ENCODE results near the gene PRM3. TPM values are rescaled to one million over a fixed set of nuclear protein-coding genes. Genes with fewer than 3 reads are reported as not detected.
A peak's percentile ranks its signal among the peaks of the same experiment; 100 is the strongest.

Gene PRM3
- total RNA-seq, 1 experiment from 2014 or later = not detected

DNA sequence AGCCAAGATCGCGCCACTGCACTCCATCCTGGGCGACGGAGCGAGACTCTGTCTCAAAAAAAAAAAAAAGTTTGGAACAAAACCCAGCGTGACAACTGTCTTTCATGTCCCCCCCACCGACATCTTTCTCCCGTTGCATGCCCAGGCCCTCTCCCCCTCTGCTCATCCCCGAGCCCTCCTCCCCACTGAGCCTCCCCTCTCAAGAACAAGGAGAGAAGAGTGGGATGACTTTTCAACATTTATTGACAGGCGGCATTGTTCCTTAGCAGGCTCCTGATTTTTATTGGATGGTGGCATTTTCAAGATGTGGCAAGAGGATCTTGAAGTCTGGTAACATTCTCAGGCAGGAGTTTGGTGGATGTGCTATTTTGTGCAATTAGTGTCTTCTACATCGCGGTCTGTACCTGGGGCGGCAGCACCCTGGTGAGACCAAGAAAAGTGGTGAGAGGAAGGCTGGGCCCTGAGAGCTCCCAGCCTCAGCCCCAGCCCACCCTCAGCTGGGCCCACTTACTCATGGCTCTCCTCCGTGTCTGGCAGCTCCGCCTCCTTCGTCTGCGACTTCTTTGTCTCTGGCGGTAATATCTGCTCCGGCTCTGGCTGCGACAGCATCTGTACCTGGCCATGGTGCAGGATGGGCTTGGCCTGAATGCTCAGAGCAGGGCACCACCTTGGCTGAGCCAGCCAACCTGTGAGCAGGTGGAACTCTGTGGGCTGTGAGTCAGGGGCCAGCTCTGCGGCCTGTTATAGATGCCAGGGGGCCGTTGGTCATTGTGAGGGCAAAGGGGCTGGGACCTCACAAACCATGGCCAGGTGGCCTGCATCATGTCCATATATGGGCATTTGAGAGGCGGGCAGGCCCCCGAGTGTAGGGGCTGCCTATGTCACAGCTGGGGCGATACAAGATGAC is 7.4 kb upstream of the PRM3 start, which contains the start of gene PRM1:
TSS of gene PRM1 (minus strand) at position 715 of the 907 bp plus-strand sequence. CDS start at position 623, 92 bp downstream.
- peak within 1 kb of the TSS; percentile 7 for H3K18ac ChIP-seq (ENCODE audit: insufficient read length, low read depth, low read length)

More for the DNA sequence above, 7.4 kb upstream of the PRM3 start, which contains the start of gene PRM1:
- no peaks in the 10 kb centered on the region; the same call in 1 of the 2 replicates for H3K27me3 Mint-ChIP-seq (ENCODE audit: low read depth)
- Histone ChIP-seq H4K20me1 (ENCODE audit: control insufficient read depth, insufficient read depth, insufficient read length) (no peaks in the 10 kb centered on the region), H3K9ac (ENCODE audit: extremely low read depth, insufficient read length, low read length) (no peak within 1 kb of the TSS), H3K56ac (ENCODE audit: insufficient read length, low read depth, low read length) (no peak within 1 kb of the TSS), H3K9me3 (ENCODE audit: control insufficient read depth, low read depth, low read length) (no peaks in the 10 kb centered on the region), H4K91ac (ENCODE audit: insufficient read length, low read depth, low read length) (no peak within 1 kb of the TSS), H3K14ac (ENCODE audit: insufficient read depth, low read length) (peak within 1 kb of the TSS; percentile 89), H2BK20ac (ENCODE audit: low read depth, low read length, poor library complexity, severe bottlenecking) (no peak within 1 kb of the TSS), H3K23ac (ENCODE audit: insufficient read length, low read depth, low read length) (no peak within 1 kb of the TSS), H3K79me2 (ENCODE audit: insufficient read depth, low read length) (no peaks in the 10 kb centered on the region), H2BK12ac (ENCODE audit: insufficient read length, low read depth, low read length) (peak within 1 kb of the TSS; percentile 19), H3K4me1 (ENCODE audit: insufficient read depth, low read length) (no peaks in the 10 kb centered on the region; the same call in 1 of the 2 replicates), H3K27me3 (ENCODE audit: insufficient read depth, low read length) (no peaks in the 10 kb centered on the region), H3T11ph (ENCODE audit: low read length) (no peak within 1 kb of the TSS), H2AK5ac (ENCODE audit: insufficient read length, low read length) (no peak within 1 kb of the TSS), H4K8ac (replicated peaks; ENCODE audit: insufficient read length, low read depth, low read length) (no peak within 1 kb of the TSS), H3K4me2 (ENCODE audit: insufficient read depth, insufficient read length, low read length) (no peak within 1 kb of the TSS), H3K4ac (ENCODE audit: low read depth, low read length) (no peak within 1 kb of the TSS), H2BK15ac (ENCODE audit: low read depth, low read length) (no peak within 1 kb of the TSS; the same call in 1 of the 2 replicates), H3K23me2 (ENCODE audit: insufficient read length, low read depth, low read length, poor library complexity, severe bottlenecking) (no peaks in the 10 kb centered on the region), H4K5ac (ENCODE audit: insufficient read length, low read depth, low read length) (no peak within 1 kb of the TSS), H2BK5ac (ENCODE audit: insufficient read length, low read length) (no peak within 1 kb of the TSS), H2BK120ac (ENCODE audit: low read depth, low read length, poor library complexity, severe bottlenecking) (no peak within 1 kb of the TSS), H2AFZ (ENCODE audit: low read length) (no peak within 1 kb of the TSS), H3K27ac (ENCODE audit: insufficient read length, low read depth, low read length) (no peak within 1 kb of the TSS), H3K79me1 (ENCODE audit: insufficient read depth, low read depth, low read length, poor library complexity, severe bottlenecking) (no peaks in the 10 kb centered on the region)
- TF ChIP-seq CTCF (conservative IDR thresholded peaks at IDR 0.05) = no peak
- peaks cover 0 to 7% of the 10 kb centered on the region in 2 experiments; a peak in 2 of 5 replicates for H3K9me3 Mint-ChIP-seq
- peaks cover 9 to 18% of the 10 kb centered on the region in 2 experiments for H3K4me1 Mint-ChIP-seq
- H3K36me3 Mint-ChIP-seq (ENCODE audit: insufficient read depth in 1 of 3, low read depth in 3 of 3) = no peaks in the 10 kb centered on the region
- WGBS (ENCODE audit: extremely low coverage, insufficient read length, low lambda C conversion rate) = no CpG with 5 or more reads among the region's 25 CpGs
- no peak within 1 kb of the TSS for H3K4me3 Mint-ChIP-seq
- peak within 1 kb of the TSS in 1 of 3 experiments; percentile 82; a peak in 2 of 7 replicates for H3K27ac Mint-ChIP-seq
- DNase-seq = peak; percentile 46

Measured in H9 (cell line).